A549 (cell line): Measurements from ENCODE around the gene TOM1L2. TPM values are rescaled to one million over a fixed set of nuclear protein-coding genes. Genes with fewer than 3 reads are reported as not detected.
A peak's percentile ranks its signal among the peaks of the same experiment; 100 is the strongest.

Experiments
- ATAC-seq, 2 experiments: fragments of 200-7000 bp in 1 of 2; fragments of >200 bp in 1 of 2; cut with Nextera tagmentation in 1 of 2; cut with Tn5 transposase in 1 of 2; 3 replicates each; pipeline versions ENCODE4 v1.8.0 to v1.9.1; 2018 to 2020; ENCODE audit warnings: mild to moderate bottlenecking in 1 of 2, moderate library complexity in 1 of 2
- CTCF ChIA-PET: fragments of 300-600 bp; sonication (Branson Sonifier 250); formaldehyde crosslinking; extraction: SDS; loops from one replicate; lab custom pipeline; 2021; ENCODE audit warnings: antibody characterized with exemption, inconsistent platforms; lab: Yijun Ruan, JAX
- POLR2A ChIA-PET: fragments of 350-600 bp; formaldehyde crosslinking; extraction: SDS; loops from one replicate; lab custom pipeline; 2021; ENCODE audit warnings: antibody characterized with exemption, inconsistent platforms; lab: Yijun Ruan, JAX
- DNase-seq, 2 experiments: peaks; one replicate each; pipeline versions ENCODE4 v3.0.0 to v3.0.0-alpha.2; 2011 to 2016; ENCODE audit warnings: low read depth in 1 of 2, low spot score in 1 of 2
- FAIRE-seq: peaks from 2 replicates; lab custom pipeline; 2011; peaks lifted over from hg19 to GRCh38; lab: Jason Lieb, UNC
- H3K27ac ChIP-seq, 2 experiments: fragments of >200 bp; sonication (Bioruptor Twin); formaldehyde crosslinking; 3 replicates each; pipeline ENCODE4 v1.5.1; 2016 to 2017
- H3K4me1 ChIP-seq: fragments of >200 bp; sonication (Bioruptor Twin); formaldehyde crosslinking; 3 replicates; pipeline ENCODE4 v1.6.1; 2016
- H3K4me2 ChIP-seq: fragments of >200 bp; sonication (Bioruptor Twin); formaldehyde crosslinking; 3 replicates; pipeline ENCODE4 v1.6.1; 2016
- H3K4me3 ChIP-seq: fragments of >200 bp; sonication (Bioruptor Twin); formaldehyde crosslinking; 3 replicates; pipeline ENCODE4 v1.5.1; 2016
- H3K9me3 ChIP-seq: fragments of >200 bp; sonication (Bioruptor Twin); formaldehyde crosslinking; 3 replicates; pipeline ENCODE4 v1.6.1; 2016
- ATOH8 ChIP-seq: fragments of 250-450 bp; sonication (Bioruptor Pico); IDR thresholded peaks from 2 replicates; pipeline ENCODE4 v1.5.0; 2020; ENCODE audit warnings: low read depth, mild to moderate bottlenecking, moderate library complexity
- BCL3 ChIP-seq: fragments of >200 bp; sonication (Bioruptor Twin); formaldehyde crosslinking; IDR thresholded peaks from 3 replicates; pipeline ENCODE4 v1.6.1; 2016
- BHLHE40 ChIP-seq: IDR thresholded peaks from 2 replicates; pipeline ENCODE4 v1.6.1; 2012; ENCODE audit warnings: low read depth, low read length, inconsistent platforms
- CHD2 ChIP-seq: fragments of 150-350 bp; IDR thresholded peaks from 2 replicates; pipeline ENCODE4 v1.6.1; 2014; ENCODE audit warnings: low read length; ENCODE audit not compliant: partially characterized antibody
- CHD4 ChIP-seq: fragments of 200-600 bp; sonication (generic); IDR thresholded peaks from 2 replicates; pipeline ENCODE4 v1.6.1; 2016; ENCODE audit warnings: antibody characterized with exemption, mild to moderate bottlenecking, borderline replicate concordance
- CTCF ChIP-seq: fragments of >200 bp; sonication (Bioruptor Twin); formaldehyde crosslinking; IDR thresholded peaks from 3 replicates; pipeline ENCODE4 v1.5.1; 2016
- EHMT2 ChIP-seq: fragments of 200-600 bp; sonication (generic); IDR thresholded peaks from 2 replicates; pipeline ENCODE4 v1.6.1; 2016; ENCODE audit warnings: antibody characterized with exemption, low read depth, mild to moderate bottlenecking, moderate library complexity
- ELK1 ChIP-seq: fragments of 150-350 bp; IDR thresholded peaks from 2 replicates; pipeline ENCODE4 v1.6.1; 2014; ENCODE audit warnings: low read depth, mild to moderate bottlenecking, low read length
- EP300 ChIP-seq, 2 experiments: fragments of >200 bp; sonication (Bioruptor Twin); formaldehyde crosslinking; IDR thresholded peaks; 2 replicates in 1 of 2; 3 replicates in 1 of 2; pipeline ENCODE4 v1.6.1; 2016 to 2017
- FOSB ChIP-seq: fragments of 250-450 bp; sonication (Bioruptor Pico); IDR thresholded peaks from 2 replicates; pipeline ENCODE4 v1.5.0; 2020; ENCODE audit warnings: mild to moderate bottlenecking, moderate library complexity
- FOSL2 ChIP-seq, 2 experiments: fragments of 450-650 bp in 1 of 2; fragments of >200 bp in 1 of 2; sonication (Bioruptor Twin) in 1 of 2; formaldehyde crosslinking; IDR thresholded peaks; 2 replicates each; pipeline versions ENCODE4 v1.5.0 to v1.6.1; 2016 to 2020; ENCODE audit warnings: mild to moderate bottlenecking in 1 of 2, moderate library complexity in 1 of 2
- GATA3 ChIP-seq: IDR thresholded peaks from 2 replicates; pipeline ENCODE4 v1.6.1; 2012; ENCODE audit warnings: borderline replicate concordance
- HES2 ChIP-seq: fragments of >200 bp; sonication (Bioruptor Twin); formaldehyde crosslinking; IDR thresholded peaks from 2 replicates; pipeline ENCODE4 v1.6.1; 2016
- HOXB13 ChIP-seq: fragments of 250-450 bp; sonication (Bioruptor Pico); IDR thresholded peaks from 2 replicates; pipeline ENCODE4 v1.5.0; 2020; ENCODE audit warnings: low read depth, mild to moderate bottlenecking, moderate library complexity
- JUNB ChIP-seq: fragments of >200 bp; sonication (Bioruptor Twin); formaldehyde crosslinking; IDR thresholded peaks from 2 replicates; pipeline ENCODE4 v1.6.1; 2016
- NFE2L2 ChIP-seq: fragments of 150-350 bp; conservative IDR thresholded peaks from 2 replicates; pipeline ENCODE4 v1.6.1; 2014; ENCODE audit warnings: low read length
- NPAS2 ChIP-seq: fragments of 250-450 bp; sonication (Bioruptor Pico); IDR thresholded peaks from 2 replicates; pipeline ENCODE4 v1.8.0; 2022; ENCODE audit warnings: mild to moderate bottlenecking, moderate library complexity, borderline replicate concordance
- NR3C1 ChIP-seq: fragments of >200 bp; sonication (Bioruptor Twin); formaldehyde crosslinking; IDR thresholded peaks from 3 replicates; pipeline ENCODE4 v1.6.1; 2017
- POLR2A ChIP-seq: IDR thresholded peaks from 2 replicates; pipeline ENCODE4 v1.6.1; 2012; ENCODE audit warnings: mild to moderate bottlenecking, low read length
- RARB ChIP-seq: fragments of 250-450 bp; sonication (Bioruptor Pico); IDR thresholded peaks from 2 replicates; pipeline ENCODE4 v1.8.0; 2021; ENCODE audit warnings: mild to moderate bottlenecking, moderate library complexity
- TFCP2L1 ChIP-seq: fragments of 250-450 bp; sonication (Bioruptor Pico); IDR thresholded peaks from 2 replicates; pipeline ENCODE4 v1.5.0; 2021; ENCODE audit warnings: mild to moderate bottlenecking
- TP53 ChIP-seq: fragments of 250-450 bp; sonication (Bioruptor Pico); IDR thresholded peaks from 2 replicates; pipeline ENCODE4 v1.5.0; 2021; ENCODE audit warnings: mild to moderate bottlenecking, moderate library complexity
- USF2 ChIP-seq: fragments of 450-650 bp; IDR thresholded peaks from 2 replicates; pipeline ENCODE4 v1.6.1; 2014; ENCODE audit warnings: antibody characterized with exemption
- ZFP36 ChIP-seq: fragments of 450-650 bp; IDR thresholded peaks from 2 replicates; pipeline ENCODE4 v1.6.1; 2014; ENCODE audit warnings: borderline replicate concordance; ENCODE audit not compliant: partially characterized antibody
- ZSCAN20 ChIP-seq: fragments of 250-450 bp; sonication (Bioruptor Pico); IDR thresholded peaks from 2 replicates; pipeline ENCODE4 v1.8.0; 2022; ENCODE audit warnings: mild to moderate bottlenecking, moderate library complexity
- WGBS: methylation state at CpG from one replicate; pipeline ENCODE4 v1.1.6; 2017; ENCODE audit errors: missing lambda C conversion rate; 5-methylcytosine and 5-hydroxymethylcytosine counted together
- polyA plus RNA-seq, 4 experiments: library from polyadenylated mRNA; depleted of rRNA in 3 of 4; stranded (reverse); fragments of >200 nt; fragmentation: RNase III in 1 of 4; extraction: RNeasy Plus Mini Kit Qiagen cat#74134 plus additional on column Dnase treatment in 1 of 4; gene quantifications; 2 replicates in 3 of 4; 3 replicates in 1 of 4; pipeline ENCODE4 v1.2.3, GENCODE V29; 2011 to 2017

Gene TOM1L2
- polyA plus RNA-seq, 2 of the 4 experiments (the other 2 are of a cell fraction): 19.2 to 24.7 TPM

- no peak for FAIRE-seq
These were observed 32.7 kb upstream of the TOM1L2 start for GRCh38 chr17:18004884-18005305.

GRCh38 chr17:18004345-18004744 lies 32.1 kb upstream of the TOM1L2 start:
- H3K27ac ChIP-seq: no peak overlapping the region
- ATAC-seq (peak in 1 of 2 experiments; percentile 11; a peak in 1 of 6 replicates), DNase-seq (no peak), FAIRE-seq (no peak)
- POLR2A ChIA-PET: no interaction called here
- CTCF ChIA-PET: interaction anchor here (0.7 to 4.7 kb wide), 11 partner anchors 9 to 143 kb away, joined by 3 to 24 read pairs (median 6); no protein-coding TSS in a partner anchor
- H3K9me3 ChIP-seq: no peaks in the 10 kb centered on the region
- no peak overlapping the region for H3K4me2 ChIP-seq
- no peak overlapping the region for H3K4me3 ChIP-seq
- TF ChIP-seq FOSB (CRISPR knock-in tag) (no peak), HOXB13 (CRISPR knock-in tag) (no peak), ELK1 (no peak), ZFP36 (no peak), EP300 (IDR thresholded peaks at IDR 0.05) (no peak), CHD2 (no peak), CHD4 (no peak), BHLHE40 (no peak), NFE2L2 (no peak), BCL3 (no peak), EHMT2 (no peak), NR3C1 (no peak), CTCF (no peak), POLR2A (no peak), TFCP2L1 (CRISPR knock-in tag) (no peak), ATOH8 (CRISPR knock-in tag) (no peak), NPAS2 (CRISPR knock-in tag) (no peak), ZSCAN20 (CRISPR knock-in tag) (no peak)
- no peaks in the 10 kb centered on the region for H3K4me1 ChIP-seq
- WGBS: 60% methylated on average over 9 of the region's 9 CpGs

More at GRCh38 chr17:18004884-18005305, 32.7 kb upstream of the TOM1L2 start:
- ATAC-seq (peak; percentile 79 to 87; a peak in 5 of 6 replicates), DNase-seq (peak in 1 of 2 experiments; percentile 80)
- H3K4me3 ChIP-seq: no peak overlapping the region
- 83% methylated on average over 9 of the region's 9 CpGs for WGBS
- no peaks in the 10 kb centered on the region for H3K9me3 ChIP-seq
- H3K4me1 ChIP-seq: no peaks in the 10 kb centered on the region
- CTCF ChIA-PET: interaction anchor here (0.9 to 4.7 kb wide), 9 partner anchors 9 to 144 kb away, joined by 3 to 24 read pairs (median 8); no protein-coding TSS in a partner anchor
- no peak overlapping the region for H3K27ac ChIP-seq
- no peak for TF ChIP-seq RARB (CRISPR knock-in tag)
- no peak for TF ChIP-seq TFCP2L1 (CRISPR knock-in tag)
- no peak for TF ChIP-seq TP53 (CRISPR knock-in tag)
- TF ChIP-seq FOSL2 (IDR thresholded peaks at IDR 0.05): no peak
- no peak for TF ChIP-seq FOSL2 (CRISPR knock-in tag; IDR thresholded peaks at IDR 0.05)
- no peak for TF ChIP-seq USF2
- TF ChIP-seq GATA3: no peak
- TF ChIP-seq JUNB: no peak
- TF ChIP-seq CTCF: no peak
- TF ChIP-seq HES2: no peak
- TF ChIP-seq, all 56 proteins: peak for 0
- POLR2A ChIA-PET: no interaction called here
- H3K4me2 ChIP-seq: no peak overlapping the region
